Astrocyte of the hippocampus (primary cell): Measurements from ENCODE around the gene CPN1.
"Not testable (repeated sequence)": the region's sequence is repeated elsewhere in the genome, so short reads cannot be mapped to it uniquely, and the experiment has no call there.

Source experiments
- DNase-seq: peaks from one replicate; pipeline ENCODE4 v3.0.0; 2011; ENCODE audit warnings: low read depth, low spot score

Gene CPN1

DNA sequence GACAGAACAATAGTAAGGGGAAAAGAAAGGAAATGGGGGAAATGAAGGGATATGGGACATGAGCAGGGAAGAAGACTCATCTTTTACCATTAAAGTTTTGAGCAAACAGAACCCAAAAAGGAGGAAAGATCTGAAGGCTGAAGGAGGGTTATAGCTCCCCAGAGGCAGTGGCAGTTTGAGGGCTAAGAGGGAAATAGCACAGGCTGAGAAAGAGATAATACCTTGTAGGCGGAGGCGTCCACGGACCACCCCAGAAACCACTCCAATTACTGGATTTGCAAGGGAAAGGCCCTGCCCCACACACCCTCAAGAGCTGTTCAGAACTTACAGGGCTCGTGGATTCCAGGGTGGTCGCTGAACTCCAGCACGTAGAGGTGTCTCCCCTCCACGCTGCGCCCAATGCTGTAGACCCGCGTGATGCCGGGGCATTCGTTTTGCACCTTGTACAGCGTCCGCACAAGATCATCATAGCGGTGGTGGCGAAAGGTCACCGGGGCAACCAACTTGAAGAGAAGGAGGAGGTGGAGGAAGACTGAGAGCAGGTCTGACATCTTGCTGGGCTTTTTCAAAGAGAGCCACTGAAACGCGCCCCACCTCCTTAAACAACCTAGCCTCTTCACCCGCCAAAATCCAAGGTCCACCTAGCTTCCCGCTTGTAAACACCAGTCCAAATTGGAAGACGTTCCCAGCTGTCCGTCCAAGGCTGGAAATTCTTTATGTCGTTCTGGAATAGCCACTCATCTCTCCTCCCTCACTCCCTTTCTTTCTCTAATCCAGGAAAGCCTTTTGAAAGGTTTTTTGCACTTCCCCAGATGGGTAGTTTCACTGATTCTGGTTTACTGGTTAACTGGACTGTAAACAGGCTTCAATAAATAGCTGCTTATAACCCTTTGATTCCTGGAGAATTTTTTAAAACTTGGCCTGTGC, at the start of gene CPN1:
Gene CPN1, minus strand, starts transcription at position 795 of the 927 bp plus-strand sequence. Its CDS starts 244 bp downstream, at position 551.
- no peak for DNase-seq

DNA sequence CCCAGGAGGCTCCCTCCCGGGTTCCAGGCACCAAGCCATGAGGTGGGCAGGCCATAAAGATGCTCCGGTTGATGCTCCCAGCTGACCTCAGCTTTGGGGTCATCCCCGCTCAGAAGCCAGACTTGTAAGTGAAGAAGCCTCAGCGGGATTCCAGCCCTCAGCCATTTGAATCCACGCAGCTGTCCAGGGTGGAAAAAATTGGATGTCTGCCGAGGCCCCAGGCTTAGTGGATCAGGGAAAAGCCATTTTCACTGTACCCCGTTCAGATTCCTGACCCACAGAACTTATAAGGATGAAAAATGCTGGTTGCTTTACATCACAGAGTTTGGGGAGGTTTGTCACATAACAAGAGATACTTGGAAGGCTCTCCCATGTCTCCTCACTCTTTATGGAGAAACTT, 49.2 kb upstream of the CPN1 start:
- DNase-seq: no peak

DNA sequence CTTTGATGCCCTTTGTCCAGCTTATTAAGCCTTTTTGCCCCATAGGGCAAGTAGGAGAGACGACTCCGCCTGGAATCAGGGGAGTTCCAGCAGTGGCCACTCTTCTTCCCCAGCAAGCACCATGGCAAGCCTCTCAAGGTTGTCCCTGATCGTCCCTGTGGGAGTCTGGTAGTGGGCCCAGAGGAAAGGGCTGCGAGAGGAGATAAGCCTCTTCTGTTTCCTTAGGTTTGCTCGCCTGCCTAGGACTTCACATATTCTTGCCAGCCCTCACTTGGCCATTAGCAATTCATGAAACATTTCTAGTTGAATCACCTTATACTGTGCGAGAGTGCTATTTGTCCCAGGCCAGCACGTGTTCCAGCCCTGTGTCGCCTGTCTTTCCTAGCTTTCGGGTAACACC, 47.8 kb upstream of the CPN1 start:
- DNase-seq: no peak

GRCh38 chr10:100128951-100129350, 47.3 kb upstream of the CPN1 start:
- DNase-seq: no peak

DNA sequence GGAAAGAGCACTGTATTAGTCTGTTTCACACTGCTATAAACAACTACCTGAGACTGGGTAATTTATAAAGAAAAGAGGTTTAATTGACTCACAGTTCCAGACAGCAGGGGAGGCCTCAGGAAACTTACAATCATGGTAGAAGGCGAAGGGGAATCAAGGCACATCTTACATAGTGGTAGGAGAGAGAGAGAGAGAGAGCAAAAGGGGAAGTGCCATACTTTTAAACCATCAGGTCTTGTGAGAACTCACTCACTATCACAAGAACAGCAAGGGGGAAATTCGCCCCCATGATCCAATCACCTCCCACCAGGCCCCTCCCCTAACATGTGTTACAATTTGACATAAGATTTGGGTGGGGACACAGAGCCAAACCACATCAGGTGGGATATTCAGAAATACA, 43.7 kb upstream of the CPN1 start:
- DNase-seq: not testable (repeated sequence)

DNA sequence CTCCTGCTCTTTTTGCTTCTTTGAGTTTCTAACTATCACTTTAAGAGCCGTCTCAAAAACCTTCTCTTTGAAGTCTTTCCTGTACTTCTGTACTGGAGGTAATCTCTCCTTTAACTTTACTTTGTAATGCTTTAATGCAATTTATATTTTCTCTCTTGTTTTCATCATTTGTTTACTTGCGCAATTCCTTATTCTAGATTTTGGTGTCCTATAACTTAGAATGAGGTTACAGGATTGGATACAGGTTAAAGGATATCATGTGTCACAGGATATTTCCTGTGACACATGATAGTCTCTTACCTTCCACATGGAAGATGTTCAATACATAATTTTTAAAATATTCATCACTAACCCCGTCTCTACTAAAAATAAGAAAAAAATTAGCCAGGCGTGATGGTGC, 42.4 kb upstream of the CPN1 start:
- no peak for DNase-seq

DNA sequence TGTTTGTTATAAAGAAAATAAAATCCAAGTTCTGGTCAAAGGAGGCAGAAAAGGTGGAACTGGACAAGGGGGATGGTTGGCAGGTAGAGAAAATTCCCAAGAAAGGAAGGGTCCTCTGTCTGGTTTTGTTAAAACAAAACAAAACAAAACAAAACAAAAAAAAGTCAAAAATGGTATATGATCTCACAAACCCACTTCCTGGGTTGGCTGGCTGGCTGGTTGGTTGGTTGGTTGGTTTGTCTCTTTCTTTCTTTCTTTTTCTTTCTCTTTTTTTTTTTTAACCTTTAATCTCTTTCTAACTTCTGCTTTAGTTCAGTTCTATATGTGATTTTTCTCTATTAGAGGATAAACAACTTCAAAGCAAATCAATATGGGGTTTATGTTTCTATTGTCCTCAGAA, 41.1 kb upstream of the CPN1 start:
- DNase-seq: no peak

DNA sequence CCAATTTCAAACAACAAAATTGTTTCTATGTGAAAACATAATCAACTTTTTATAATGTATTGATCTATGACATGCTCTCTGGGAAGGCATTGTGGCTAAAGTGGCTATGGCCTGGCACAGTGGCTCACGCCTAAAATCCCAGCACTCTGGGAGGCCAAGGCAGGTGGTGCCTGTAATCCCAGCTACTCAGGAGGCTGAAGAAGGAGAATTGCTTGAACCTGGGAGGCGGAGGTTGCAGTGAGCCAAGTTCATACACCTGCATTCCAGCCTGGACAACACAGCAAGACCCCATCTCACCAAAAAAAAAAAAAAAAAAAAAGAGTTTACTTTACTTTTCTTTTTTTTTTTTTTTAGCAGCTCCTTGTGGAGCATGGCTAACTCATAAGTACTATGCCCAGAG, 38.9 kb upstream of the CPN1 start:
- DNase-seq: no peak

DNA sequence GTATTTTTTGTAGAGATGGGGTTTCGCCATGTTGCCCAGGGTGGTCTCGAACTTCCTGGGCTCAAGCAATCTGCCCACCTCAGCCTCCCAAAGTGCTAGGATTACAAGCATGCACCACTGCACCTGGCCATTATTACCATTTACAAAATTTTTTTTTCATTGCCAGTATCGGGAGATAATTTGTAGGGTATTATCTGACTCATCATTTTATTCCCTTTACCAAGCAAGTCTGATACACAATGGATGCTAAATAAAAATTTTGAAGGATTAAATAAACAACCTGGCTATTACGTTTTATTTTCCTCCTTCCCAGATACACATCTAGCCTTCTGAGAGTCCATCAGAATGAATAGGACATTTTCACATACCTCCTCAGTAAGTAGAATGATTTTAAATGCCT, 38.1 kb upstream of the CPN1 start:
- no peak for DNase-seq

- peak; percentile 22 for DNase-seq
These were observed 33.5 kb upstream of the CPN1 start for GRCh38 chr10:100114976-100115770.

GRCh38 chr10:100114460-100114859, 32.8 kb upstream of the CPN1 start:
- DNase-seq: no peak

- DNase-seq: no peak
These were observed 28.0 kb upstream of the CPN1 start for GRCh38 chr10:100109670-100110069.

- DNase-seq: no peak
These were observed 25.2 kb upstream of the CPN1 start for GRCh38 chr10:100106865-100107264.

DNA sequence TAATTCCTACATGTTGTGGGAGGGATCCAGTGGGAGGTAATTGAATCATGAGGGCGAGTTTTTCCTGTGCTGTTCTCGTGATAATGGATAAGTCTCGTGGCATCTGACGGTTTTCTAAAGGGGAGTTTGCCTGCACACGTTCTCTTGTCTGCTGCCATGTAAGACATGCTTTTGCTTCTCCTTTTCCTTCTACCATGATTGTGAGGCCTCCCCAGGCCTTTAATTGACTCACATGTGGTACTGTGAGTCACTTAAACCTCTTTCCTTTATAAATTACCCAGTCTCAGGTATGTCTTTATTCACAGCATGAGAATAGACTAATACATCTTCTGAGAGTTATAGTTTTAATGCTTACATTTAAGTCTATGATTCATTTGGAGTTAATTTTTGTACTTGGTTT, 22.6 kb upstream of the CPN1 start:
- DNase-seq: no peak

DNA sequence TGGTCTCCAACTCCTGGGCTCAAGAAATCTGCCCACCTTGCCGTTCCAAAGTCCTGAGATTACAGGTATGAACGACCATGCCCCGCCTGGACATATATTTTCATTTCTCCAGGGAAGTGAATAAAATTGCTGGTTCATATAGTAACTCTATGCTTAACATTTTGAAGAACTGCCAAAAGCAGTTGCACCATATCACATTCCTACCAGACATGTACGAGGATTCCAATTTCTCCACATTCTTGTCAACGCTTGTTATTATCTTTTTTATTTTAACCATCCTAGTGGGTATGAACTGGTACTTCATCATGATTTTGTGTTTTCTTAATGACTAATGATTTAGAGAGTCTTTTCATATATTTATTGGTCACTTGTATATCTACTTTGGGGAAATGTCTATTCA, 21.9 kb upstream of the CPN1 start:
- no peak for DNase-seq

DNA sequence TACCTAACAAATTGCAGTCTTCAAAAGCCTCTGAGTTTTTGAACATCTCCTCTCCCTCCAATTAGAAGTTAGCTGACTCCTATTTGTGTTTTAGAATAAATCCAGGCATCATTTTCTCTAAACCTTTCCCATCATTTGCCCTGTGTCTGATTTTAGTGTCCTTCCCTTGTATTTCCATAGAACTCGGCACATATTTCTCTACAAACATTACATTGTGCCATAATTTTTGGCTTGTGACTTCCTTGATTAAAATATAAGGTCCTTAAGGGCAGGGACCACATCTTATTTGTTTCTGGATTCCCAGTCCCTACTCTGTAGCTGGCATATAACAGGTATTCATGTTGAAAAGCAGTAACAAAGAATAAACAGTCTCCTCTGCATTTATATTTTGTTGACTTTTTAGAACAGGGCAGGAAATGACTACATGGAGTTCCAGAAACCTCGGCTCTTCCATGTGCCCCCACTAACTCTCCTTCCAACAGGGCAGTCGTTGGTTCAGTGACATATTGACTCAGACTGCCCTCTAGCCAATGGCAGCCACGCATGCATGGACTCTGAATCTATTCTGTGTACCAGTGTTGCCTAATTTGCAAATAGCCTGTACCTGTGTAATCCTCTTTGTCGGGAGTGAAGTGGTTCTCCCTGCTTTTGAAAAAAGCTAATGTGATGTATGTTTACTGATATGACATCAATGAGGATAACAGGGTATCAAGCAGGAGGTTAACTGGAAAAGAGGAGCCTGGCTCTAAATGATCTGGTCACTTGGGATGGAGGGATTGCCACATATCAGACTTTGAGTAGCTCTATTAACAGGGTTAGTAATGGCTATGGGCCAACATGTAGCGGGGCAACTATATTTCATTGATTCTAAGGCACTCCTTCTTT, 19.8 kb upstream of the CPN1 start:
- DNase-seq: no peak

GRCh38 chr10:100100651-100101184, 19.0 kb upstream of the CPN1 start:
- peak; percentile 6 for DNase-seq

DNA sequence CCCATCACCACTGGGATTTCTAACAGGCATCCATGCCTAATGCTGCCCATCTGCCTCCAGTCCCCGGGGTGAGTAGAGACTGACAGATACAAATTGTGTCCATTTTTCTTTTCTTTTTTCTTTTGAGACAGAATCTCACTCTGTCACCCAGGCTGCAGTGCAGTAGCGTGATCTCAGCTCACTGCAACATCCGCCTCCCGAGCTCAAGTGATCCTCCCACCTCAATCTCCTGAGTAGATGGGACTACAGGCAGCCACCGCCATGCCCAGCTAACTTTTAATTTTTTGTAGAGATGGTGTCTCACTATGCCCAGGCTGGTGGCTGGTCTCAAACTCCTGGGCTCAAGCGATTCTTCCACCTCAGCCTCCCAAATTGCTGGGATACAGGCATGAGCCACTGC, 7.6 kb upstream of the CPN1 start:
- no peak for DNase-seq

DNA sequence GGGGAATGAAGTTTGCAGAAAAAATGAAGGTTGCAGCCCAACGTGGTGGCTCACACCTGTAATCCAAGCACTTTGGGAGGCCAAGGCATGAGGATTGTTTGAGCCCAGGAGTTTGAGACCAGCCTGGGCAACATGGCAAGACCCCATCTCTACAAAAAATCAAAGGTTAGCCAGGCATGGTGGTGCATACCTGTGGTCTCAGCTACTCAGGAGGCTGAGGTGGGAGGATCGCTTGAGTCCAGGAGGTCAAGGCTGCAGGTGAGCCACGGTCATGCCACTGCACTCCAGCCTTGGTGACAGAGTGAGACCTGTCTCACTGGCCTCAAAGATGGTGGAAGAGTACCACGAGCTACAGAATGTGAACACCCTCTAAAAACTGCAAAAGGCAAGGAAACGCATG, 5.0 kb upstream of the CPN1 start:
- not testable (repeated sequence) for DNase-seq

- no peak for DNase-seq
These were observed 3.9 kb upstream of the CPN1 start for GRCh38 chr10:100085596-100085995.

GRCh38 chr10:100083623-100084022, 2.0 kb upstream of the CPN1 start:
- DNase-seq: no peak
